PC-3 (cell line): Measurements from ENCODE around the gene ADAMTSL1. TPM values are rescaled to one million over a fixed set of nuclear protein-coding genes. Genes with fewer than 3 reads are reported as not detected.

ENCODE experiments used
- ATAC-seq: fragments of 200-7000 bp; cut with Tn5 transposase; 2 replicates; pipeline ENCODE4 v1.9.1; 2020; ENCODE audit warnings: mild to moderate bottlenecking, moderate library complexity
- BruUV-seq: library from RNA; stranded (reverse); fragments of 400-500 nt; replicated peaks from 2 replicates; lab custom pipeline; 2021; lab: Mats Ljungman, UMichigan
- CTCF ChIA-PET: fragments of 300-600 bp; sonication (Branson Sonifier 250); formaldehyde crosslinking; loops from one replicate; lab custom pipeline; 2022; ENCODE audit warnings: antibody characterized with exemption; lab: Charles Lee
- POLR2A ChIA-PET: fragments of 300-600 bp; sonication (Branson Sonifier 250); formaldehyde crosslinking; loops from one replicate; lab custom pipeline; 2022; ENCODE audit warnings: antibody characterized with exemption; ENCODE audit not compliant: unreplicated experiment; lab: Charles Lee
- DNase-seq: peaks from one replicate; pipeline ENCODE4 v3.0.0-alpha.2; 2015
- H2AFZ ChIP-seq: fragments of 300-600 bp; sonication (generic); 2 replicates; pipeline ENCODE4 v1.6.0; 2016; ENCODE audit warnings: antibody characterized with exemption, low read length
- H3F3A ChIP-seq: fragments of 300-600 bp; sonication (generic); one replicate; pipeline ENCODE4 v1.6.0; 2017; ENCODE audit warnings: antibody characterized with exemption, low read length, control low read depth, mild to moderate bottlenecking; ENCODE audit not compliant: unreplicated experiment
- H3K27ac ChIP-seq: fragments of 300-600 bp; sonication (generic); 2 replicates; pipeline ENCODE4 v1.5.1; 2016; ENCODE audit warnings: mild to moderate bottlenecking, low read length
- H3K27me3 ChIP-seq: fragments of 300-600 bp; sonication (generic); 2 replicates; pipeline ENCODE4 v1.6.1; 2016; ENCODE audit warnings: low read length, mixed read lengths
- H3K36me3 ChIP-seq: fragments of 300-600 bp; sonication (generic); 2 replicates; pipeline ENCODE4 v1.6.1; 2016; ENCODE audit warnings: low read depth, mixed run types, low read length, mixed read lengths
- H3K4me1 ChIP-seq: fragments of 300-600 bp; sonication (generic); 2 replicates; pipeline ENCODE4 v1.5.1; 2016; ENCODE audit warnings: low read length; ENCODE audit not compliant: insufficient read depth
- H3K4me2 ChIP-seq: fragments of 300-600 bp; sonication (generic); 2 replicates; pipeline ENCODE4 v1.6.0; 2016; ENCODE audit warnings: low read length
- H3K4me3 ChIP-seq: fragments of 300-600 bp; sonication (generic); 2 replicates; pipeline ENCODE4 v1.5.1; 2016; ENCODE audit warnings: mild to moderate bottlenecking, low read length, mixed read lengths
- H3K79me2 ChIP-seq: fragments of 300-600 bp; sonication (generic); 2 replicates; pipeline ENCODE4 v1.6.1; 2017; ENCODE audit warnings: low read length, mixed read lengths
- H3K9ac ChIP-seq: fragments of 300-600 bp; sonication (generic); 2 replicates; pipeline ENCODE4 v1.6.0; 2016; ENCODE audit warnings: mild to moderate bottlenecking, low read length
- H3K9me2 ChIP-seq: fragments of 300-600 bp; sonication (generic); replicated peaks from 2 replicates; pipeline ENCODE4 v1.6.1; 2016; ENCODE audit warnings: mixed run types, low read length, mixed read lengths
- H3K9me3 ChIP-seq: fragments of 300-600 bp; sonication (generic); 2 replicates; pipeline ENCODE4 v1.6.1; 2016; ENCODE audit warnings: low read length, mixed read lengths
- H4K20me1 ChIP-seq: fragments of 300-600 bp; sonication (generic); 2 replicates; pipeline ENCODE4 v1.6.1; 2016; ENCODE audit warnings: low read length, mixed read lengths
- EZH2 ChIP-seq: fragments of 300-600 bp; sonication (generic); IDR thresholded peaks from one replicate; pipeline ENCODE4 v1.6.1; 2017; ENCODE audit warnings: antibody characterized with exemption, mild to moderate bottlenecking, low read length; ENCODE audit not compliant: unreplicated experiment
- EZH2phosphoT487 ChIP-seq: fragments of 300-600 bp; sonication (generic); IDR thresholded peaks from 2 replicates; pipeline ENCODE4 v1.6.1; 2018; ENCODE audit warnings: mild to moderate bottlenecking, antibody characterized with exemption, low read length, borderline replicate concordance
- intact Hi-C: fragments of 100-400 bp; cut with micrococcal nuclease; formaldehyde crosslinking; loops from 2 replicates; pipeline ENCODE4 v1.9.0; 2023
- total RNA-seq: library from RNA; depleted of rRNA; stranded (reverse); fragments of >200 nt; gene quantifications from 2 replicates; pipeline ENCODE4 v1.2.3, GENCODE V29; 2014
- TF ChIP-seq, protein P1 (sequence below): fragments of 300-600 bp; sonication (generic); conservative IDR thresholded peaks from 2 replicates; pipeline ENCODE4 v1.5.1; 2017; ENCODE audit warnings: antibody characterized with exemption, low read depth, mild to moderate bottlenecking, low read length

The ADAMTSL1 gene
- total RNA-seq, 1 experiment from 2014 or later, result 0.26 TPM

DNA sequence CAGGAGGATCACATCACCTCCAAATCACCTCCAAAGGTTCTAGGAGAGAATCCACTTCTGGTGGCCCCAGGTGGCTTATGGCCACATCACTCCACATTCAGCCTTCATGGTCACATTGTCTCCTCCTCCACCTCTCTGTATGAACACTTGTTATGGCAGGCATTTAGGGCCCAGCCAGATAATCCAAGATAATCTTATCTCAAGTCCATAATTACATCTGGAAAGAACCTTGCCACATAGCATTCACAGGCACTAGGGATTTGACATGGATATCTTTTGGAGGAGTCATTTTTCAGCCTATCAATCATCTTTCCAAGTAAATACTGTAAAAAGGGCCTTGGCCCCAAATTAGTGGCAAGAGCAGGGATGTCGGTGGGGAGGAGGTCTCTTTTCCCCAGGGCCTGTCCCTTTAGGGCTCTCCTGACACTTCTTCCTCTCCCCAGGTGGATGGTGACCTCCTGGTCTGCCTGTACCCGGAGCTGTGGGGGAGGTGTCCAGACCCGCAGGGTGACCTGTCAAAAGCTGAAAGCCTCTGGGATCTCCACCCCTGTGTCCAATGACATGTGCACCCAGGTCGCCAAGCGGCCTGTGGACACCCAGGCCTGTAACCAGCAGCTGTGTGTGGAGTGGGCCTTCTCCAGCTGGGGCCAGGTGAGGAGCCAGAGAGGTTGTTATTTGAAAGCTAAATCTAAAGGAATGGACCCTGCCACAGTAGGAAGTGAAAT lies 418.2 kb downstream of the ADAMTSL1 start:
- no peak overlapping the region for H2AFZ ChIP-seq
- H3F3A ChIP-seq, result no peaks in the 10 kb centered on the region
- H3K36me3 ChIP-seq, result no peaks in the 10 kb centered on the region
- no peaks in the 10 kb centered on the region for H3K27me3 ChIP-seq
- no peak overlapping the region for H3K27ac ChIP-seq
- no peak overlapping the region for H3K9ac ChIP-seq
- no peak overlapping the region for H3K4me3 ChIP-seq
- CTCF ChIA-PET, result no interaction called here
- no TSS peak for BruUV-seq
- no peaks in the 10 kb centered on the region for H4K20me1 ChIP-seq
- TF ChIP-seq EZH2 (no peak), EZH2phosphoT487 (no peak)
- TF ChIP-seq, protein P1, sequence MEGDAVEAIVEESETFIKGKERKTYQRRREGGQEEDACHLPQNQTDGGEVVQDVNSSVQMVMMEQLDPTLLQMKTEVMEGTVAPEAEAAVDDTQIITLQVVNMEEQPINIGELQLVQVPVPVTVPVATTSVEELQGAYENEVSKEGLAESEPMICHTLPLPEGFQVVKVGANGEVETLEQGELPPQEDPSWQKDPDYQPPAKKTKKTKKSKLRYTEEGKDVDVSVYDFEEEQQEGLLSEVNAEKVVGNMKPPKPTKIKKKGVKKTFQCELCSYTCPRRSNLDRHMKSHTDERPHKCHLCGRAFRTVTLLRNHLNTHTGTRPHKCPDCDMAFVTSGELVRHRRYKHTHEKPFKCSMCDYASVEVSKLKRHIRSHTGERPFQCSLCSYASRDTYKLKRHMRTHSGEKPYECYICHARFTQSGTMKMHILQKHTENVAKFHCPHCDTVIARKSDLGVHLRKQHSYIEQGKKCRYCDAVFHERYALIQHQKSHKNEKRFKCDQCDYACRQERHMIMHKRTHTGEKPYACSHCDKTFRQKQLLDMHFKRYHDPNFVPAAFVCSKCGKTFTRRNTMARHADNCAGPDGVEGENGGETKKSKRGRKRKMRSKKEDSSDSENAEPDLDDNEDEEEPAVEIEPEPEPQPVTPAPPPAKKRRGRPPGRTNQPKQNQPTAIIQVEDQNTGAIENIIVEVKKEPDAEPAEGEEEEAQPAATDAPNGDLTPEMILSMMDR, result no peak
- DNase-seq, result no peak
- POLR2A ChIA-PET, result no interaction called here
- peaks cover 12% of the 10 kb centered on the region for H3K4me1 ChIP-seq
- H3K9me3 ChIP-seq, result 0 out of 2 replicates have a peak, but pooled peaks cover 10% of the 10 kb centered on the region
- intact Hi-C loops, result no loop called here
- H3K4me2 ChIP-seq, result no peak overlapping the region
- H3K79me2 ChIP-seq, result no peaks in the 10 kb centered on the region
- H3K9me2 ChIP-seq, result no peaks in the 10 kb centered on the region
- no peak for ATAC-seq

DNA sequence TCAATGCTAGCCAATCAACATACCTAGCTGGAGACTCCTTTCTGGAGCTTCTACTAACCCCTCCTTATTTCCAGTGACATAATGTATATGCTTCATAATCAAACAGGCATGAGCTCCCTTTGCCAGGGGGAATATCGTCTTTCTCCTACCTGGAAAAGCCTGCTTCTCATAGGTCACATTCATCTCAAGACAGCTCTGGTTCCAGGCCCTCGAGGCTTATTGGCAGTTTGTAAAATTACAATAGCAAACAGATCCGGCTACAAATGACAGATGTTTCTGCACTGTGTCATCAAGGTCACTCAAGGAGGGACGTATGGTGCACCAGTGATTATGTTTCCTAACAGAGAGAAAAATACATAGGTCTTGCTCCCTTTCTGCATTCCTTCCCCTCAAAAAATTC lies 419.1 kb downstream of the ADAMTSL1 start:
- intact Hi-C loops, result no loop called here
- no peaks in the 10 kb centered on the region for H3K79me2 ChIP-seq
- H3F3A ChIP-seq, result no peaks in the 10 kb centered on the region
- 0 out of 2 replicates have a peak, but pooled peaks cover 10% of the 10 kb centered on the region for H3K9me3 ChIP-seq
- ATAC-seq, result no peak
- TF ChIP-seq, protein P1, result no peak
- TF ChIP-seq EZH2phosphoT487 (no peak), EZH2 (no peak)
- no peaks in the 10 kb centered on the region for H4K20me1 ChIP-seq
- no peak overlapping the region for H3K4me2 ChIP-seq
- H3K27ac ChIP-seq, result no peak overlapping the region
- H3K9me2 ChIP-seq, result no peaks in the 10 kb centered on the region
- no TSS peak for BruUV-seq
- H3K4me3 ChIP-seq, result no peak overlapping the region
- H2AFZ ChIP-seq, result no peak overlapping the region
- ChIA-PET POLR2A (no interaction called here), CTCF (no interaction called here)
- H3K27me3 ChIP-seq, result no peaks in the 10 kb centered on the region
- H3K9ac ChIP-seq, result no peak overlapping the region
- H3K36me3 ChIP-seq, result no peaks in the 10 kb centered on the region
- DNase-seq, result no peak
- peaks cover 12% of the 10 kb centered on the region for H3K4me1 ChIP-seq

DNA sequence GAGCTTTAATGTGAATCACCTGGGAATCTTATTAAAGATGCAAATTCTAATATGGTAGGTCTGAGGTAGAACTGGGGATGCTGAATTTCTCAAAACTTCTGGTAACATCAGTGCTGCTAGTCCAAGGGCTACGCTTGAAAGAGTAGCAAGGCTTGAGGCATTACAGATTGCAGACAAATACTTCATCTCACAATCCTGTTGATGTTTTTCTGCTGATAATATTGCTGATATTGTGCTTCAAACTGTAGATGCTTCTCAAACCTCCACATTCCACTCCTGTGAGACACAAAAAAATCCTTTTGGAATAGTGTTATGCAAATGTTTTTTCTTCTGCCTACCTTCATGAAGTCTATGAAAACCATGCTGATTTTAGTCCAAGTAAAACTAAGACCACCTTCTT lies 419.5 kb downstream of the ADAMTSL1 start:
- H4K20me1 ChIP-seq, result no peaks in the 10 kb centered on the region
- no peak overlapping the region for H3K4me2 ChIP-seq
- DNase-seq, result no peak
- BruUV-seq, result no TSS peak
- H3K4me3 ChIP-seq, result no peak overlapping the region
- no peak for ATAC-seq
- no peak overlapping the region for H3K27ac ChIP-seq
- TF ChIP-seq EZH2phosphoT487 (no peak), EZH2 (no peak)
- TF ChIP-seq, protein P1, result no peak
- H3F3A ChIP-seq, result no peaks in the 10 kb centered on the region
- no peaks in the 10 kb centered on the region for H3K27me3 ChIP-seq
- H3K9me2 ChIP-seq, result no peaks in the 10 kb centered on the region
- 0 out of 2 replicates have a peak, but pooled peaks cover 10% of the 10 kb centered on the region for H3K9me3 ChIP-seq
- intact Hi-C loops, result no loop called here
- ChIA-PET POLR2A (no interaction called here), CTCF (no interaction called here)
- no peaks in the 10 kb centered on the region for H3K36me3 ChIP-seq
- no peak overlapping the region for H2AFZ ChIP-seq
- H3K9ac ChIP-seq, result no peak overlapping the region
- peaks cover 12% of the 10 kb centered on the region for H3K4me1 ChIP-seq
- H3K79me2 ChIP-seq, result no peaks in the 10 kb centered on the region
